Thyroid gland (tissue), 4 donors: Measurements from ENCODE around the gene PRR14. TPM values are rescaled to one million over a fixed set of nuclear protein-coding genes. Genes with fewer than 3 reads are reported as not detected.

Experiments
- DNase-seq, 2 donors: peaks; one replicate each; pipeline ENCODE4 v3.0.0-alpha.2; 2019
- H3K27ac ChIP-seq, 3 donors: fragments of 200-600 bp; sonication (generic); 1 replicate in 2 of 3; 2 replicates in 1 of 3; pipeline ENCODE4 v1.5.1; 2016 to 2019; ENCODE audit warnings: mild to moderate bottlenecking in 1 of 3, moderate library complexity in 1 of 3
- H3K27me3 ChIP-seq: fragments of 200-600 bp; sonication (generic); one replicate; pipeline ENCODE4 v1.5.1; 2019
- H3K36me3 ChIP-seq, 2 donors: fragments of 200-600 bp; sonication (generic); one replicate each; pipeline ENCODE4 v1.5.1; 2016 to 2019
- H3K4me1 ChIP-seq, 2 donors: fragments of 200-600 bp; sonication (generic); one replicate each; pipeline ENCODE4 v1.5.1; 2017 to 2019
- H3K4me3 ChIP-seq, 3 donors: fragments of 200-600 bp; sonication (generic); replicated peaks in 1 of 3; 1 replicate in 2 of 3; 2 replicates in 1 of 3; pipeline ENCODE4 v1.5.1; 2016; ENCODE audit warnings: mild to moderate bottlenecking in 1 of 3
- H3K9me3 ChIP-seq: fragments of 200-600 bp; sonication (generic); one replicate; pipeline ENCODE4 v1.5.1; 2017
- POLR2A ChIP-seq, 2 donors: fragments of 450-650 bp; IDR thresholded peaks; one replicate each; pipeline ENCODE4 v1.6.1; 2017; ENCODE audit warnings: antibody characterized with exemption in 2 of 2, mild to moderate bottlenecking in 2 of 2, moderate library complexity in 1 of 2
- WGBS, 2 donors: methylation state at CpG; one replicate each; pipeline ENCODE4 v1.1.5; 2017; 5-methylcytosine and 5-hydroxymethylcytosine counted together
- intact Hi-C: fragments of 100-400 bp; cut with DNase I; formaldehyde crosslinking; loops from one replicate; pipeline ENCODE4 v1.15.1; 2023
- total RNA-seq, 4 donors: library from RNA; depleted of rRNA; stranded (reverse); fragments of >200 nt; gene quantifications; one replicate each; pipeline ENCODE4 v1.2.3, GENCODE V29; 2016
- TF ChIP-seq, protein P1 (sequence below), 6 experiments: fragments of 200-600 bp in 3 of 6; fragments of 450-650 bp in 3 of 6; sonication (generic) in 3 of 6; IDR thresholded peaks; one replicate each; pipeline ENCODE4 v1.5.1; 2016 to 2019; ENCODE audit warnings: antibody characterized with exemption in 6 of 6, mild to moderate bottlenecking in 2 of 6, inconsistent platforms in 1 of 6, moderate library complexity in 1 of 6

The PRR14 gene
- total RNA-seq, 4 donors from 2014 or later: 26.5 to 44.7 (median 34.7) TPM

GRCh38 chr16:30663820-30664219, 13.1 kb downstream of the PRR14 start:
- no peak for DNase-seq
- Histone ChIP-seq H3K9me3 (no peaks in the 10 kb centered on the region), H3K36me3 (peaks cover 70 to 79% of the 10 kb centered on the region in 2 donors), H3K4me1 (peaks cover 18 to 23% of the 10 kb centered on the region in 2 donors), H3K27me3 (no peaks in the 10 kb centered on the region), H3K4me3 (no peak overlapping the region), H3K27ac (no peak overlapping the region)
- WGBS, 2 donors: 87 to 88% methylated on average over 9 of the region's 9 CpGs
- intact Hi-C loops: loop anchor here (5.0 kb wide), 2 partner anchors 33 to 238 kb away; partner anchors contain the start of gene SRCAP
- TF ChIP-seq, protein P1, sequence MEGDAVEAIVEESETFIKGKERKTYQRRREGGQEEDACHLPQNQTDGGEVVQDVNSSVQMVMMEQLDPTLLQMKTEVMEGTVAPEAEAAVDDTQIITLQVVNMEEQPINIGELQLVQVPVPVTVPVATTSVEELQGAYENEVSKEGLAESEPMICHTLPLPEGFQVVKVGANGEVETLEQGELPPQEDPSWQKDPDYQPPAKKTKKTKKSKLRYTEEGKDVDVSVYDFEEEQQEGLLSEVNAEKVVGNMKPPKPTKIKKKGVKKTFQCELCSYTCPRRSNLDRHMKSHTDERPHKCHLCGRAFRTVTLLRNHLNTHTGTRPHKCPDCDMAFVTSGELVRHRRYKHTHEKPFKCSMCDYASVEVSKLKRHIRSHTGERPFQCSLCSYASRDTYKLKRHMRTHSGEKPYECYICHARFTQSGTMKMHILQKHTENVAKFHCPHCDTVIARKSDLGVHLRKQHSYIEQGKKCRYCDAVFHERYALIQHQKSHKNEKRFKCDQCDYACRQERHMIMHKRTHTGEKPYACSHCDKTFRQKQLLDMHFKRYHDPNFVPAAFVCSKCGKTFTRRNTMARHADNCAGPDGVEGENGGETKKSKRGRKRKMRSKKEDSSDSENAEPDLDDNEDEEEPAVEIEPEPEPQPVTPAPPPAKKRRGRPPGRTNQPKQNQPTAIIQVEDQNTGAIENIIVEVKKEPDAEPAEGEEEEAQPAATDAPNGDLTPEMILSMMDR (IDR thresholded peaks at IDR 0.05): no peak
- TF ChIP-seq POLR2A (IDR thresholded peaks at IDR 0.05): no peak

DNA sequence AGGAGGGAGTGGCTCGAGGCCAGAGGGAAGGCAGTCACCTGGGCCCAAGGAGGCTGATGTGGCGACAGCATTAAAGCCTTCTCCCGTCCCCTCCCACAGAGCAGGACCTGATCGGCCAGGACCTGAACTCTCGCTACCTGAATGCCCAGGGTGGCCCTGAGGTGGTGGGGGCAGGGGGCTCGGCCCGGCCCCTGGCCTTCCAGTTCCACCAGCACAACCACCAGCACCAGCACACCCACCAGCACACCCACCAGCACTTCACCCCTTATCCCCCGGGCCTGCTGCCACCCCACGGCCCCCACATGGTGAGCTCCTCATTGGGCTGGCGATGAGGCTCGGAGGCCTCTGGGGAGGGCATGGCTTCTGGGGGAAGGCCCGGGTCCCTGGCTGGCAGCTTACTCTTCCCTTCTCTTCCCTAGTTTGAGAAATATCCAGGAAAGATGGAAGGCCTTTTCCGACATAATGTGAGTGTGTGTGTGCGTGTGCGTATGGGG, 13.9 kb downstream of the PRR14 start:
- WGBS, 2 donors: 92 to 97% methylated on average over 5 to 14 of the region's 15 CpGs
- H3K9me3 ChIP-seq: no peaks in the 10 kb centered on the region
- H3K27ac ChIP-seq: no peak overlapping the region
- peaks cover 78 to 87% of the 10 kb centered on the region in 2 donors for H3K36me3 ChIP-seq
- DNase-seq: no peak
- H3K4me1 ChIP-seq: peaks cover 18 to 23% of the 10 kb centered on the region in 2 donors
- no peak overlapping the region for H3K4me3 ChIP-seq
- intact Hi-C loops: loop anchor here (5.0 kb wide), 2 partner anchors 33 to 238 kb away; partner anchors contain the start of gene SRCAP
- no peaks in the 10 kb centered on the region for H3K27me3 ChIP-seq
- no peak for TF ChIP-seq POLR2A (IDR thresholded peaks at IDR 0.05)
- TF ChIP-seq, protein P1 (IDR thresholded peaks at IDR 0.05): no peak

GRCh38 chr16:30665155-30665829, 14.5 kb downstream of the PRR14 start:
- Histone ChIP-seq H3K4me3 (no peak overlapping the region), H3K27me3 (no peaks in the 10 kb centered on the region), H3K36me3 (peaks cover 84 to 93% of the 10 kb centered on the region in 2 donors), H3K4me1 (peaks cover 13 to 19% of the 10 kb centered on the region in 2 donors), H3K27ac (no peak overlapping the region), H3K9me3 (no peaks in the 10 kb centered on the region)
- 86 to 92% methylated on average over 17 to 22 of the region's 22 CpGs for WGBS, 2 donors
- DNase-seq: no peak
- TF ChIP-seq, protein P1 (IDR thresholded peaks at IDR 0.05): no peak
- no peak for TF ChIP-seq POLR2A (IDR thresholded peaks at IDR 0.05)
- intact Hi-C loops: no loop called here

DNA sequence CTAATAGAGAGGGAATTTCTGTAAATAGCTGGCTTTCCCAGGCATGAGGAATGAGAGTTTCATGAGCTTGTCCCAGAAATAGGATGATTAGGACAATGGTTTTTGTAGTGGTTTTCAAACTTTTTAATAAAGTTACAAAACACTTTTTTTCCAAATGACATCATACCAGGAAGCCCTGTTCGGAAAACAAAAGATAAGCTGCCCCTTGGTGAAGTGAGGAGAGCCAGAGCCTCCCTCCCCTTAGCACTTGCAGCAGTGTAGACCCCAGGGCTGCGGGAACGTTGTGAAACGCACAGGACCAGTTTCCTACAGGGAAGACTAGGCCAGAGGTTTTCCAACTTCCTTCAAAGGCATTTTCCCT, 15.1 kb downstream of the PRR14 start:
- 84 to 89% methylated on average over 4 of the region's 4 CpGs for WGBS, 2 donors
- intact Hi-C loops: no loop called here

More for the DNA sequence above, 15.1 kb downstream of the PRR14 start:
- peaks cover 88 to 98% of the 10 kb centered on the region in 2 donors for H3K36me3 ChIP-seq
- H3K4me3 ChIP-seq: no peak overlapping the region
- no peaks in the 10 kb centered on the region for H3K9me3 ChIP-seq
- DNase-seq: no peak
- TF ChIP-seq, protein P1 (IDR thresholded peaks at IDR 0.05): no peak
- no peak for TF ChIP-seq POLR2A (IDR thresholded peaks at IDR 0.05)
- H3K4me1 ChIP-seq: peaks cover 8 to 14% of the 10 kb centered on the region in 2 donors
- H3K27ac ChIP-seq: no peak overlapping the region
- no peaks in the 10 kb centered on the region for H3K27me3 ChIP-seq
